ENCODE data around the gene KRT76. TPM values are rescaled to one million over a fixed set of nuclear protein-coding genes. Genes with fewer than 3 reads are reported as not detected.

KRT76 gene
- total RNA-seq, 1 experiment from 2014 or later: not detected

DNA sequence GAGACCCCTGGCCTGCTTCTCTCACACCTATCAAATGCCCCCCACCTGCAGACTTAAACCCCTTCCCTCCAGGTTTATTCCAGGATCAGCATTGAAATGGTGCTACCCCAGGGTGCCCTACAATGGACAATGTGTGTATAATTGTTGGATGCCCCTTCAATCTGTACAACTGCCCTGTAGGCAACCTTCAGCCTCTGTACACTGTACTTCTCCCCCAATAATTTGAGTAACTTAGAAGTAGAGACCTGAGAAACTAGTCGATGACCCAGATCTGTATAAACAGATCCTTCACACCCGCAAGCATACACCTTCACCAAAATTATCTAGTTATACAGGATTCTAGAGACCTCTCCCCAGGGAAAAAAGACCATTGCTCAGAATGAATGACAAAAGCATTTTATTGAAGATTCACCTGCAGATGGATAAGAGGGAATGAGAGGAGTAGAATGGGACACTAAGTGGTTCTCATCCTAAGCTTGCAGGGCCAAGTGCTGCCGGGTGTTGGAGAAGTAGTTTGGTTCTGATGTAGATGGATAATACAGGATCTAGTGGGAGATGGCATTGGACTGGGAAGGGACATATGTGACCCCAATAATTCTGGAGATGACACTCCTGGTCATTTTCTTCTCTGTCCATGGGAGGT lies 29.1 kb upstream of the KRT76 start:
- H4K20me1 ChIP-seq (ENCODE audit: insufficient read depth): no peaks in the 10 kb centered on the region
- H3K9ac ChIP-seq (ENCODE audit: low read length): no peak overlapping the region
- H3K27me3 ChIP-seq (ENCODE audit: insufficient read depth, low read length): peaks cover 10% of the 10 kb centered on the region; the same call in 1 of the 2 replicates
- H3K79me2 ChIP-seq (ENCODE audit: insufficient read depth, low read length): no peaks in the 10 kb centered on the region
- TF ChIP-seq YY1 (IDR thresholded peaks at IDR 0.05; ENCODE audit: extremely low read depth, insufficient replicate concordance, low read depth, low read length) (no peak), POLR2A (IDR thresholded peaks at IDR 0.05; ENCODE audit: borderline replicate concordance, extremely low read depth, insufficient read depth, insufficient read length) (no peak), ZFX (IDR thresholded peaks at IDR 0.05) (no peak), CBX3 (IDR thresholded peaks at IDR 0.05; ENCODE audit: low read depth) (no peak), TCF7L2 (IDR thresholded peaks at IDR 0.05; ENCODE audit: borderline replicate concordance, extremely low read depth, insufficient read depth, insufficient read length) (no peak), ZNF274 (IDR thresholded peaks at IDR 0.05; ENCODE audit: low read depth, low read length) (no peak), POLR2AphosphoS5 (IDR thresholded peaks at IDR 0.05; ENCODE audit: low read depth, low read length) (no peak), RAD21 (IDR thresholded peaks at IDR 0.05; ENCODE audit: low read depth) (no peak), FOSL1 (IDR thresholded peaks at IDR 0.05; ENCODE audit: low read depth) (no peak), ELF1 (IDR thresholded peaks at IDR 0.05; ENCODE audit: borderline replicate concordance, low read depth) (no peak), SRF (IDR thresholded peaks at IDR 0.05; ENCODE audit: low read depth) (no peak), EZH2phosphoT487 (IDR thresholded peaks at IDR 0.05; ENCODE audit: borderline replicate concordance) (no peak), EZH2 (IDR thresholded peaks at IDR 0.05) (no peak)
- TF ChIP-seq, protein P1, sequence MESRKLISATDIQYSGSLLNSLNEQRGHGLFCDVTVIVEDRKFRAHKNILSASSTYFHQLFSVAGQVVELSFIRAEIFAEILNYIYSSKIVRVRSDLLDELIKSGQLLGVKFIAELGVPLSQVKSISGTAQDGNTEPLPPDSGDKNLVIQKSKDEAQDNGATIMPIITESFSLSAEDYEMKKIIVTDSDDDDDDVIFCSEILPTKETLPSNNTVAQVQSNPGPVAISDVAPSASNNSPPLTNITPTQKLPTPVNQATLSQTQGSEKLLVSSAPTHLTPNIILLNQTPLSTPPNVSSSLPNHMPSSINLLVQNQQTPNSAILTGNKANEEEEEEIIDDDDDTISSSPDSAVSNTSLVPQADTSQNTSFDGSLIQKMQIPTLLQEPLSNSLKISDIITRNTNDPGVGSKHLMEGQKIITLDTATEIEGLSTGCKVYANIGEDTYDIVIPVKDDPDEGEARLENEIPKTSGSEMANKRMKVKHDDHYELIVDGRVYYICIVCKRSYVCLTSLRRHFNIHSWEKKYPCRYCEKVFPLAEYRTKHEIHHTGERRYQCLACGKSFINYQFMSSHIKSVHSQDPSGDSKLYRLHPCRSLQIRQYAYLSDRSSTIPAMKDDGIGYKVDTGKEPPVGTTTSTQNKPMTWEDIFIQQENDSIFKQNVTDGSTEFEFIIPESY (IDR thresholded peaks at IDR 0.05; ENCODE audit: extremely low read depth, insufficient replicate concordance, low read length): no peak
- TF ChIP-seq, protein P2, sequence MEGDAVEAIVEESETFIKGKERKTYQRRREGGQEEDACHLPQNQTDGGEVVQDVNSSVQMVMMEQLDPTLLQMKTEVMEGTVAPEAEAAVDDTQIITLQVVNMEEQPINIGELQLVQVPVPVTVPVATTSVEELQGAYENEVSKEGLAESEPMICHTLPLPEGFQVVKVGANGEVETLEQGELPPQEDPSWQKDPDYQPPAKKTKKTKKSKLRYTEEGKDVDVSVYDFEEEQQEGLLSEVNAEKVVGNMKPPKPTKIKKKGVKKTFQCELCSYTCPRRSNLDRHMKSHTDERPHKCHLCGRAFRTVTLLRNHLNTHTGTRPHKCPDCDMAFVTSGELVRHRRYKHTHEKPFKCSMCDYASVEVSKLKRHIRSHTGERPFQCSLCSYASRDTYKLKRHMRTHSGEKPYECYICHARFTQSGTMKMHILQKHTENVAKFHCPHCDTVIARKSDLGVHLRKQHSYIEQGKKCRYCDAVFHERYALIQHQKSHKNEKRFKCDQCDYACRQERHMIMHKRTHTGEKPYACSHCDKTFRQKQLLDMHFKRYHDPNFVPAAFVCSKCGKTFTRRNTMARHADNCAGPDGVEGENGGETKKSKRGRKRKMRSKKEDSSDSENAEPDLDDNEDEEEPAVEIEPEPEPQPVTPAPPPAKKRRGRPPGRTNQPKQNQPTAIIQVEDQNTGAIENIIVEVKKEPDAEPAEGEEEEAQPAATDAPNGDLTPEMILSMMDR (IDR thresholded peaks at IDR 0.05 in 2 of 3, conservative IDR thresholded peaks at IDR 0.05 in 1 of 3; ENCODE audit: borderline replicate concordance in 1 of 3, insufficient read depth in 1 of 3, low read depth in 2 of 3, low read length in 2 of 3): no peak
- TF ChIP-seq, protein P3, sequence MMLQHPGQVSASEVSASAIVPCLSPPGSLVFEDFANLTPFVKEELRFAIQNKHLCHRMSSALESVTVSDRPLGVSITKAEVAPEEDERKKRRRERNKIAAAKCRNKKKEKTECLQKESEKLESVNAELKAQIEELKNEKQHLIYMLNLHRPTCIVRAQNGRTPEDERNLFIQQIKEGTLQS (IDR thresholded peaks at IDR 0.05): no peak
- ATAC-seq (no peak), DNase-seq (ENCODE audit: low read depth, low spot score) (no peak)
- H3K4me2 ChIP-seq (ENCODE audit: low read length): no peak overlapping the region
- H3K27ac ChIP-seq (ENCODE audit: low read depth, low read length): no peak overlapping the region
- RAD21 ChIA-PET (ENCODE audit: low non-redundant PET in 1 of 2, low total read pairs in 2 of 2, uncharacterized antibody in 2 of 2, unreplicated experiment in 2 of 2): no interaction called here
- H3K4me3 ChIP-seq (replicated peaks in 1 of 2; ENCODE audit: low read depth in 1 of 2, low read length in 2 of 2): no peak overlapping the region
- no TSS peak for BruUV-seq (replicated peaks)
- H3K4me1 ChIP-seq (ENCODE audit: control insufficient read depth in 1 of 2, insufficient read depth in 2 of 2, low read length in 2 of 2): peaks cover 0 to 6% of the 10 kb centered on the region in 2 experiments; a peak in 2 of 4 replicates
- H2AFZ ChIP-seq (ENCODE audit: low read depth, low read length, poor library complexity, severe bottlenecking): no peak overlapping the region
- POLR2A ChIA-PET: no interaction called here
- intact Hi-C loops (cut with micrococcal nuclease): no loop called here
- H3K9me2 ChIP-seq (ENCODE audit: insufficient read depth): no peaks in the 10 kb centered on the region
- CTCF ChIA-PET: no interaction called here
- no peaks in the 10 kb centered on the region for H3K9me3 ChIP-seq (ENCODE audit: control insufficient read depth in 1 of 2, insufficient read depth in 1 of 2, low read depth in 1 of 2, low read length in 2 of 2)
- H3K36me3 ChIP-seq (ENCODE audit: control insufficient read depth in 1 of 2, insufficient read depth in 2 of 2, low read length in 2 of 2): no peaks in the 10 kb centered on the region
